Ovary (tissue), 3 donors: ENCODE results near the gene DTX1.

Source experiments
- POLR2A ChIP-seq: fragments of 450-650 bp; IDR thresholded peaks from one replicate; pipeline ENCODE4 v1.6.1; 2017; ENCODE audit warnings: antibody characterized with exemption, mild to moderate bottlenecking, moderate library complexity
- TF ChIP-seq, protein P1 (sequence below), 3 donors: fragments of 450-650 bp in 2 of 3; fragments of 200-600 bp in 1 of 3; IDR thresholded peaks; one replicate each; pipeline versions ENCODE4 v1.5.1 to v1.8.0; 2016 to 2022; ENCODE audit warnings: antibody characterized with exemption in 3 of 3, mild to moderate bottlenecking in 1 of 3
- donor health status: DM: no; HTN: no; CAD: no.

DNA sequence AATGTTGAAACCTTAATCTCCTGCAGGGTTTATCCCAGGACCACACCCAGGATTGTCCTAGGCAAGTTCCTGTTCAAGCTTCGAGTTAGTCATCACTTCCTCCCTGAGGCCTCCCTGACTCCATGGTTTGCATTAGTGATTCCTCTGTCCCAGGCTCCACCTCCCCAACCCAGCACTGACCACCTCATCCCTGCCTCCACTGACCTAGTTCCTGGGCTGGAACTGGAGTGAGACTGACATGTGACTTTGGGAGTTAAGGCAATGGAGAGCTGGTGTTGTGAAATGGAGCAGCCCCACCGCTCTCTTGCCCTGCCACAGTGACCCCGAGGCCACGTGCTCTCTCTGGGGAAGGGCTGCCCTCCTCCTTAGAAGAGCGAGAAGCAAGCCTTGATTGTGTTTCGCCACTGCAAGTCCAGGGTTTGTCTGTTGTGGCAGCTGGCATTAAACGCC is 15.8 kb upstream of the DTX1 start:
- TF ChIP-seq, protein P1, sequence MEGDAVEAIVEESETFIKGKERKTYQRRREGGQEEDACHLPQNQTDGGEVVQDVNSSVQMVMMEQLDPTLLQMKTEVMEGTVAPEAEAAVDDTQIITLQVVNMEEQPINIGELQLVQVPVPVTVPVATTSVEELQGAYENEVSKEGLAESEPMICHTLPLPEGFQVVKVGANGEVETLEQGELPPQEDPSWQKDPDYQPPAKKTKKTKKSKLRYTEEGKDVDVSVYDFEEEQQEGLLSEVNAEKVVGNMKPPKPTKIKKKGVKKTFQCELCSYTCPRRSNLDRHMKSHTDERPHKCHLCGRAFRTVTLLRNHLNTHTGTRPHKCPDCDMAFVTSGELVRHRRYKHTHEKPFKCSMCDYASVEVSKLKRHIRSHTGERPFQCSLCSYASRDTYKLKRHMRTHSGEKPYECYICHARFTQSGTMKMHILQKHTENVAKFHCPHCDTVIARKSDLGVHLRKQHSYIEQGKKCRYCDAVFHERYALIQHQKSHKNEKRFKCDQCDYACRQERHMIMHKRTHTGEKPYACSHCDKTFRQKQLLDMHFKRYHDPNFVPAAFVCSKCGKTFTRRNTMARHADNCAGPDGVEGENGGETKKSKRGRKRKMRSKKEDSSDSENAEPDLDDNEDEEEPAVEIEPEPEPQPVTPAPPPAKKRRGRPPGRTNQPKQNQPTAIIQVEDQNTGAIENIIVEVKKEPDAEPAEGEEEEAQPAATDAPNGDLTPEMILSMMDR (IDR thresholded peaks at IDR 0.05): no peak
- TF ChIP-seq POLR2A: no peak
